22Rv1 (cell line): ENCODE results near the gene SVIL.

Experiments
- CTCF ChIP-seq: fragments of 450-650 bp; IDR thresholded peaks from 2 replicates; pipeline ENCODE4 v1.5.1; 2017; ENCODE audit warnings: mild to moderate bottlenecking
- ZFX ChIP-seq: fragments of 450-650 bp; IDR thresholded peaks from 2 replicates; pipeline ENCODE4 v1.6.1; 2017; ENCODE audit warnings: antibody characterized with exemption, borderline replicate concordance

GRCh38 chr10:29454250-29454649 lies 180.5 kb downstream of the SVIL start:
- TF ChIP-seq CTCF (no peak), ZFX (no peak)
